HG03469 (cell line): ENCODE measurements around the gene PTTG1IP.

ENCODE experiments used
- ATAC-seq: cut with Tn5 transposase; IDR thresholded peaks from one replicate; pipeline ENCODE4 v1.9.1; 2021; ENCODE audit warnings: mild to moderate bottlenecking, moderate library complexity, moderate number of reproducible peaks; ENCODE audit not compliant: unreplicated experiment

Gene PTTG1IP

DNA sequence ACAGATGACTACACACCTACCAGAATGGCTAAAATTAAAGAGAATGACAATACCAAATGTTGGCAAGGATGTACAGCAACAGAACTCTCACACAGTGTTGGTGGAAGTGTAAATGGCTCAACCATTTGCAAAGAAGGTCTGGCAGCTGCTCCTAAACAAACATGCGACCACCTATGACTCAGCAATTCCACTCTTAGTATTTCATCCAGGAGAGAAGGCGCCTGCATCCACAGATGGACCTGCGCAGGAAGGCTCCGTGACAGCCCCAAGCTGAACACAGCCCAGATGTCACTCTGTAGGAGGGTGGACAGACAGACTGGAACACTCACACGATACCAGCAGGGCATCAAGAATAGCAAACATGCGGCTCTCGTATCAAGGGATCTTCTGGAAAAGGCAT lies 6.7 kb downstream of the PTTG1IP start:
- no peak for ATAC-seq

DNA sequence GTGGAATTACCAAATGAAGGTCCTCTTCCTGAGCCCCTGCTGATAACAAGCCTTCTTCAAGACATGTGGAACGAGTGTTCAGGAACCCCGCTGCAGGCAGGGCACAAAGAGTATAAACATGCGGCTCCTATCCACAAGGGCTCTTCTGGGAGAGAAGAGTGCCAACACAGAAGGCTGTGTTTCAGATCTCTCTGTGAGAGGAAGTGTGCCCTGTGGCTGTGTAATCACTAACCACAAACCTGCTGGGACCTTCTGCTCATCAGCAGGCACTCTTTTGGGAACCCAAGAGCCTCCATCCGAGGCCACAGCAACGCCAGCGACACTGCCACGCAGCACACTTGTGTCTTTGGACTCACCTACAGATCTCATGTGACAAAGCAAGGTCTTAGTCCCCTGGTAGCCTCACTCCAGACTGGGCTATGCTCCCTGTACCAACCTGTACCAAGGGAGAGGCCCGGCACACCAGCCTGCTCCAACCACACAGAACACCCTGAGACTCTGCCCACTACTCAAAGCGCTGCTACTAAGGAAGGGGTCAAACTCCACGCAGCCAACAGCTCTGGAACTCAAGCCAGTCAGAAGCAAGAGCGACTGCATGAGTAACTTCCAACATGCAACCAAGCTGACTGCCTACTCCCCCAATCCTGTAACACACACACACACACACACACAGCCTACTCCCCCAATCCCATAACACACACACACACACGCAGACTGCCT lies 7.8 kb downstream of the PTTG1IP start:
- peak; percentile 51 for ATAC-seq

DNA sequence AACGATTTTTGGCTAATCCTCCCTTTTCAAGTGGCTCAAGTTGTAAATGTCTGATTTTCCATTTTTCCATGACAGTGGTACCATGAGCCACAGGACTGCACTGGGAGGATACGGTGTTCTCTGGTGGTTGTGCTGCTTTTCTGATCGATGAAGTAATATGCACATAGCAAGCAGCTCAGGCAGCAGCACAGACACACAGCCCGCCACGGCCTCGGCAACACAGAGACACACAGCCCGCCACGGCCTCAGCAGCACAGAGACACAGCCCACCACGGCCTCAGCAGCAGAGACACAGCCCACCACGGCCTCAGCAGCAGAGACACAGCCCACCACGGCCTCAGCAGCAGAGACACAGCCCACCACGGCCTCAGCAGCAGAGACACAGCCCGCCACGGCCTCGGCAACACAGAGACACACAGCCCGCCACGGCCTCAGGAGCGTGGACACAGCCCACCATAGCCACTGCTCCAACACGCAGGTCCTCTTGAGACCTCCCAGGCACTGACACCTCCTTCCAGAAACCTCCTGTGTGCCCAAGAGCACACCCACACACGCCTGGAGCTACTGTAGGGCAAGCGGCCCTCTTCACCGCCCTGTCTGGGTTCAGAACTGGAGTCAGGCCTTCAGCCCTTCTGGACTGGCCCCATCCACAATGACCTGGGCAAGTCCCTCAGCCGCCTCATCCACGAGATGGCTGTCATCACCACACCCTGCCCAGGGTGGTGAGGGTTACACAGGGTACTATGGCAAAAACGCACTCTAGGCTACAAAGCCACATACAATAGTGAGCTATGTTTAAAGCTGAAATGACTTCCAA lies 10.4 kb downstream of the PTTG1IP start:
- ATAC-seq: no peak

DNA sequence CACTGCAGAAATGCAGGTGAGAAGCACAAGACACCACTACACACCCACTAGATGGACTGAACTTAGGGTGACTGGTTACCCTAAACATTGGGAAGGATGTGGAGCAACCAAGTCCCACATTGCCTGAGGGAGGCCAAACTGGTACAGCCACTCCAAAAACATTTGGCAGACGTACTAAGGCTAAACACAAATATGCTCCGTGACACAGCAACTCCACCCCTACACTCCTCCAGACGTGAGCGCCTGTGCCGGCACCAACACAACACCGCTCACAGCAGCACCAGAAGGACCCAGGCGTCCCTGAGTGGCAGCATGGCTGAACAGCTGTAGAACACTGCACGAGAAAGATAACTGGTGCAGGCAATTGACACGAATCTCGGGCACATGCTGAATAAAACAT lies 14.7 kb downstream of the PTTG1IP start:
- ATAC-seq: no peak

DNA sequence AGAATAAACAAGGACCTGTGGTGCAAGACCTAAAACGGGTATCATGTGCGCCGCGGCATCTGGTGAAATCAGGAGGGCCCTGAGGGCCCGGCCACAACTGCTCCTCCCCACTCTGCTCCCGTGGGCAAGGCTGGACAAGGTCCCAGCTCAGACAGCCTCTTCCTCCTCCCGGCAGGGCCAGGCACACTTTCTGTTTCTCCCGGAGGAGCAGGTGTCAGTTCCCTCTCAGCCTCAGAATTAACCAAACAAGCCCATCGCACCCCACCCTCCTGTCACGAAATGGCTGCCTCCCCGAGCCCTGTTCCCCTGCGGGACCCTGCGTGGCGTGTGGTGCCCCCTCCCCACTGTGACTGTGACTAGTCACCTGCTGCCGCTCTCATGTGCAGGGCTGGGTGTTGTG lies 15.2 kb downstream of the PTTG1IP start:
- ATAC-seq: no peak

DNA sequence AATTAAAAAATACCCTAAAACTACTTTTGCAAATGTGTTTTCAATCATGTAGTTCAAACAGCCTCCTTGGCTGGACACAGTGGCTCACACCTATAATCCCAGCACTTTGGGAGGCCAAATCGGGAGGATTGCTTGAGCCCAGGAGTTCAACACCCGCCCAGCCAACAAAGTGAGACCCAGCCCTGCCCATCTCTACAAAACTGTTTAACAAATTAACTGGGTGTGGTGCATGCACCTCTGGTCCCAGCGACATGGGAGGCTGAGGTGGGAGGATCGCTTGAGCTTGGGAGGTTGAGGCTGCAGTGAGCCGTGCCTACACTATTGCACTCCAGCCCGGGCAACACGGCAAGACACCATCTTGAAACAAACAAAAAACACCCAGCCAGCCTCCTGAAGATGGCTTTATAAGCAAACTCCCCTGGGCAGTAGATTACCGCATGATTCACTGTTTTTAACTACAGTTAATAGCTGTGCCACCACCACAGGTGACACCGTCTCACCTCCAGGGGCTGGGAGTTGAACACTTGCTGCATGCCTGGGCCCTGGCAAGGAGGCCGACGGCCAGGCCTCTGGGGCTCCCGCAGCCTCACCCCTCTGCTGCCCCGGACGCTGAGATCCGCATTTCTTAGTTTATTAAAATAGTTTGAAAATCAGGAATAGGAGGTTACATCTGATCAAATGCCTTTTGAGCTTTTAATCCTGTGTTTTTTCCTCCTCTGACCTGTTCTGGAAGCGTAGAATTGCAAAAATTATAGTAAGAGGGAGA lies 16.2 kb downstream of the PTTG1IP start:
- no peak for ATAC-seq

DNA sequence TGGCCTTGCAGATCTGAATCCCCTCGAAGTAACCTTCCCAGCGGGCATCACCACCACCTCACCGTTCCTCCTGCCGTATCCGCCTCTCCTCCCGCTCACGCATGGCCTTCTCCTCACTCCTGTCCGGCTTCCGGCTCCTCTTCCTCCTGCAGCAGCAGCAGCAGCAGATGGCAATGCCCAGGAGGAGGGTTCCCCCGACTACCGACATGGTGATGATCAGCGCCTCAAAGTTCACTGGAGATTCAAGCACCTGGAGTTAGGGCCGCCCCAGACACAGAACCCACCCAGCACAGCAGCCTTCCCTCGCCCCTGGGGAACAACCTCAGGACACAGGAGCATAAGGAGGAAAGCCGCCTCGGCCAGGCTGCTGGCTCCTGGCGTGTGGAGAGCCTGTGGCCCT lies 17.4 kb downstream of the PTTG1IP start:
- ATAC-seq: no peak

DNA sequence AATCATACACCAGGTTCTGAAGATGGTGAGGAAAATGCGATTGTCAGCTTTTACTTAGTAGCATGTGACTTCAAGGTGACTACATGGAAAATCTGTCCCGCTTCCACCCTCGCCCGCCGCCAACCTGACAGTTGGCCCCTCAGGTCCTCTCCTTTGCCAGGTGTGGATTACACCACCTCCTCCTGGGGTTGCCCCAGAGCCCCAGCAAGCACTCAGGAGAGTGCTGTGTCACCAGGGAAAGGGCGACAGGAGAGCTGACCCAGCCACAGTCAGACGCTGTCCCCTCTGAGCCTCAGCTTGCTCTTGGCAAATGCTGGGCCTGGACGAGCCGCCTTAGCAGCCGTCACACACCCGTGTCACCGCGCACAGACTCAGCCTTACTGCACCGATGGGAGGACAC lies 17.9 kb downstream of the PTTG1IP start:
- ATAC-seq: no peak

DNA sequence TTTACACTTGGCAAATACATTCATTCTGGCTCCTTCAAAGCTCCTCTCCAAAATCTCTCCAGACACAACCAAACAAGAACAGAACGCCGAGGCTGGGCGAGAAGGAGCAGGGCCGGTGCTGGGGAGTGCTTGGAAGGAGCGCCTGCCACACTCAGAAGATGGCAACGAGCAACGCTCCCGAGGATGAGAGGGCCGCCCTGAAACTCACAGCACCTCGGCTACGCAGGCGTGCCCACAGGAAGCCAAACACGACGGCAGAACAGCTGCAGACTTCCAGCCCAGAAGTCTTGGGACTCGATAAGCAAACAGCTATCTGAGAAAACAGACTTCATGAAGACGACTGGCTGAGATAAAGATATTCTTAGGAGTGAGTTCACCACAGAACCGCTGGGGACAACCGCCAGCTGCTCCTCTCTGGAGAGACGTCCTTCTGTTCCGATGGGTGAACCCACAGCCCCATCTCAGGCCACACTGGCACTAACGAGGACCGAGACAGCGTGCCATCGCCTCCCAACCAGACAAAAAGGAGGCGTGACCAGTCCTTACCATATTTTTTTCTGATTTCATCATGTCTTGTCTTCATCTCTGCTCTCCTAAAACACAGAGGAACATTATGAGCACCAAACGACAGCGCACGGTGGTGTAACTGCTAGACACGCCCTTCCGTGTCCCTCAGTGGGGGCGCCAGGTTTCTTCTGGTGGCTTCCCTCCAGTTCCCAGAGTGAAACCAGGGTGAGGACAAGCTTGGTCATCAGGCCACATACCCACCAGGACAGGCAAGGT lies 18.6 kb downstream of the PTTG1IP start:
- no peak for ATAC-seq

DNA sequence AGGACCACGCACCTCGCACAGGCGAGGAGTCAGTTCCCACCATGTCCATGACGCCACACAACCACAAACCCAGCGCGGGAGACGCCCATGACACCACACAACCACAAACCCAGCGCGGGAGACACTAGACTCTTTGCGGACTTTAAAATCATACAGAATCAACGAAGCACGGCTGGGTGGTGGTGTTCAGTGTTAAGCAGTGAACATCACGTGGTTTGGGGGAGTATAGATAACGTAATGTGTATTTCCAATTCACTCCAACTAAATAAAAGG lies 19.2 kb downstream of the PTTG1IP start:
- no peak for ATAC-seq

DNA sequence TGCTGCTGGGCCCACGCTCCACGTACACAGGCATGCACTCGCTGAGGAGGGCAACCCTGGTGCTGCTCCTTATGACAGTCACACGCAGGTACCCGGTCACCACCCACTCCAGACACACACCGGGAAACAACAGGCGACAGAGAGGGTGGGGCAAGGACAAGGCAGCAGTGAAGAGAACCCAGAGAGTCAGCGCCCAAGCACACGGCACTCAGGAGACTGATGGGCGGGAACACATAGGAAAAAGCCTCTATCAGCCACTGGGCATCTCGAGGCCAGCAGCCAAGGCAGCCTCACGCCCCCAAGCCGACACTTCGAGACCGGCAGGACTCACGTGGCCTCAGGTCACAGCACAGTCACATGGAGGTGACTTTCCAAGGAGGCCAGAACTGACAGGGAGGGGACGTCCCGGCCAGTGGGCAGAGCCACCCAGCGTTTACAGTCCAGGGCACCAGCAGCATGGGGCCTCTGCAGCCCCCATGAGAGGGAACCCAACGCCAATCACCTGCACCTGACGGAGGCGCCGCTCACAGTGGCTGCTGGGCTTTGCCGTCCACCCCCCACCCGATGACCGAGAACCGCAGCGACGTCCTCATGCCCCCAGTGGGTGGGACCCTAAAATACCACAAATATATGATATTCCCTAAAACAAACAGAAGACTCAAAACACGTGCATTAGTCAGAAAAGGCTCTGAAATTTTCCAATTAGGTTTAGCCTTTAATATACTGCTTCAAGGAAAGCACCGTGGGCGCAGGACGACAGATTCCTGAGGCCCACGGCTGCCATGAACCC lies 19.7 kb downstream of the PTTG1IP start:
- no peak for ATAC-seq

DNA sequence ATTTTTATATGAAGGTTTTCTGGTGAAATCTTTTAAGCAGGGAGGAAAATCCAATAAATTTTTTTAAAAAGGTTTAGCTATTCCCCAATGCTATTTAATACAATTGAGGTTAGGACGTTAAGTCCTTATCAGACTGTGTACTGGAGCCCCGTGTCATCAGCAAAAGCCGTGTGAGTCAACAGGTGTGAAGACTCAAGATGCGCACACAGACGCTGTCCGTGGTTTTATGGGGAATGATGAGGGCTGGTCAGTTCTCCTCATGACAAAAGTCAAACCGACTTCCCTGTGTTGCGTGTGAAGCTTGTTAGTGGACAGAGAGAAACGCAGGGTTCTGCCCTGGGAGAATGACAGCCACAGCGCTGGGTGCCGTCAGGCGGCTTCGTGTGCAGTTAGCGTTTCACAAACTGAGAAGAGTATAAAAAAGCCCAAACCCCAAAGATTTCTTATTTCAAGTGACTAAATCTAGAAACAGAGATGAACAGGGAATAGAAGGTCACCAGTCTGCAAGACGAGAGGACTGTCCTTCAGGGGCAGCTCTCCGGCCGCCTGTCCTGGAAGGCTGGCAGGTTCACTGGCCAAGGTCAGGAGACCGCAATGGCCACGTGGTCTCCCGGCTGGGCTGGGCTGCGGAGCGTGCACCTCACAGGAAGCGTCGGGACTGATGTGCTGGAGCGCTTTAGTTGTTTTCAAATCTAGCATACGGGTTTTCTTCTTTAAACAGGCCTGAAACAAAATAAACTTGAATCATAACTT lies 22.4 kb downstream of the PTTG1IP start:
- no peak for ATAC-seq

DNA sequence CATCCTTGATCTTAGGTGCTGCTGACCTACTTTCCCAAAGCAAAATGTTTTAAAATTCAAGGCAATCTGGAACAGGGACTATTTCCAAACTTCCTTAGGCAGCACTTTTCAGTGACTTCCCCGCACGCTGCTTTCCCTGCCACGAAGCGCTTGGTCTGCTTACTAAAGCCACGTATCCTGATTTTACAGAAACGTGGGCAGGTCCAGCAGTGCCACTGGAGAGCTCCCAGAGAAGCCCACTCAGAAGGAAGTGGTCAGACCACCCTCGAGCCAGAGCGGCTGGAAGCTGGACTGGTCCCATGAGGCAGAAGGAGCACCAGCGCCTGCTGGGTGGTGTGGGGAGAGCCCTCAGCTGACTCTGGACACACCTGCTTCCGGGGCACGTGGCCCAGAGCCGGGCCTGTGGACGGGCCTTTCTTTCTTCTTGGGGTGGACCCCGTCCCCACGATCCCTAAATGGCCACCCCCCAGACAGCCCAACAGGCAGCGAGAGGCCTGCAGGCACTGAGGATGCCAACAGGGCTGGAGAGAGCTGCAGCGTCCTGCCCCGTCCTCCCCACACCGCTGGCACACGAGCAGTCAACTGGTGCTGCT lies 23.2 kb downstream of the PTTG1IP start:
- ATAC-seq: no peak

DNA sequence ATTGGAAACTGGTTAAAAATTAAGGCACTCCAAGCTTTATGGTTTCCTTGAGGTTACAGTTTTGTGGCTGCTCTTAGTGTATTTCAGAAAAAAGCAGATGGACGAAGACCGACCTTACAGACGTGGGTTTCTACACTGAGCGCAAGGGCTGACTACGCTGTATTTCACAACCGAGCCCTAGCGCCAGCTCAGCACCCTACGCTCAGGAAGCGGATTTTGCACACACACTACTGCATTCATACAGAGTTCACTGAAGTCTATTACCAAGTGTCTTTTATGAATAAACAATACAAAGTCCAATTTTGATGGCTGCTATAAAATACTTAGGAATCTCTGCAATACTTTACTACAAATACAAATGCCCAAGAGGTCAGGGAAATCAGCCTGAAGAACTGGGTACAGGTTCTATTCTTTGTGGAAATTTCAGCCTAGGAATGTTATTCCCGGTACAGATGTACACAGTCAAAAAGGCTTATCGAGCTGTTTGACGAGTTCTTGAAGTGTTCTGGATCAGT lies 23.8 kb downstream of the PTTG1IP start:
- no peak for ATAC-seq

DNA sequence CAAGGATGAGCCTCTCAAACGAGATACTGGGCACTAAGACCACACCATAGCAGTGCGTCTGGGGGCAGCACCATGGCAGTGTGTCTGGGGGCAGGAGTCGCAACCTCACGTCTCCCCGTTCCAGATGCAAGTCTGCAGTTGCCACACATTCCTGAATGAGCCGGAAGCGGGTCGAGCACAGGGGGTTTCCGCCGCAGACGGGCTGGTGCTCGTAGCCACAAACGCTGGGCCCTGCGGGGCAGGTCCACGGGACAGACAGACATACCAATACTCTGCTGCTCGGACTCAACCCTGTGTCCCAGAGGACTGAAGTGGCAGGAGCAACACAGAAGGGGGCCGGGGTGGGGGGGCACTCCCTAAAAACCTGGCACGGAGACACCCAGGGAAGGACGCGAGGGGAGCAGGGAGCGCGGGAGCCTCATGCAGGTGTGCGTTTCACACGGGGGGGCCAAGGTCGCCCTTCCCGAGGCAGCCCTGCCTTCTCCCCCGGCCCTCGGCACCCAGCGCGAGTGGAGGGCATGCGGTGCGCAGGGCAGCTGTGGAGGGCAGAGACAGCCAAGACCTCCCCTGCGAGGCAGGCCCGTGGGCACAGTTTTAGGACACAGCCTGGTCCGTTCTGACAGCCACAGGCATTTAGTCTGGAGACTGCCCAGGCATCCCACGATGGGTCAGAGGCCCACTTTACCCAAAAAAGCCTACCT lies 24.5 kb downstream of the PTTG1IP start:
- ATAC-seq: no peak

DNA sequence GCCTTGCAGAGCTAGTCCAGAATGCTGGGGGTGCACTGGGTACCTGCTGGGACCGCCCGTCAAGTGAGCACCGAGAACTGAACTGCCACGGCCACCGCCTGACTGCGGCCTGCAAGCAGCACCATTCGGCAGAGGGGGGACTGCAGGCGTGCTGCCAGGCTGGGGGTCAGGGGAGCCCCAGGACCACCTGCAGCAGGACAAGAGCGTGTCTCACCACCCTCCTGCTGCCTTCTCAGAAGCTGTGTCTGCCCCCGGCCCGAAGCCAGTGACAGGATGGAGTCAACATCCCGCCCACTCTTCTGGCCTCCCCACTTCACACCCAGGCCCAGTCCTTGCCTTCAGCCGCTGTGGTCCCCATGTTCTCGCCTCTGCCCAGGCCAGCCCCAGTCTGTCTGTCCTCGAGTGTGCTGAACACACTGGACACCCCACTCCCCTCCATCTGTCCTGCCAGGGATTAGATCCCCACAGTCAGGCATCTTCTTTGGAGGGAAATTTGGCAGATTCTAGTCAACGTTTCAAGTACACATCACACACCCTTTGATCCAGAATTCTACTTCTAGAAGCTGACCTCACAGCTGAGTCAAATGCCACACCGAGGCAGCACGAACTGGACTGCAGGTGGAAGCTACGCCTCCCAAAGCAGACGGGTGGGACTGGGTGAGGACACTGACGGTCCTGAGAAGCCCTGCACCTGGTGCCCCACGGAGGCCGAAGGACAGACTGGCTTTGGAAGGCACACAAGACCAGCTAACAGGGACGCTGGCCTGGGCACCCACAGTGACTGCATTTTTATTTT lies 26.0 kb downstream of the PTTG1IP start:
- ATAC-seq: no peak

DNA sequence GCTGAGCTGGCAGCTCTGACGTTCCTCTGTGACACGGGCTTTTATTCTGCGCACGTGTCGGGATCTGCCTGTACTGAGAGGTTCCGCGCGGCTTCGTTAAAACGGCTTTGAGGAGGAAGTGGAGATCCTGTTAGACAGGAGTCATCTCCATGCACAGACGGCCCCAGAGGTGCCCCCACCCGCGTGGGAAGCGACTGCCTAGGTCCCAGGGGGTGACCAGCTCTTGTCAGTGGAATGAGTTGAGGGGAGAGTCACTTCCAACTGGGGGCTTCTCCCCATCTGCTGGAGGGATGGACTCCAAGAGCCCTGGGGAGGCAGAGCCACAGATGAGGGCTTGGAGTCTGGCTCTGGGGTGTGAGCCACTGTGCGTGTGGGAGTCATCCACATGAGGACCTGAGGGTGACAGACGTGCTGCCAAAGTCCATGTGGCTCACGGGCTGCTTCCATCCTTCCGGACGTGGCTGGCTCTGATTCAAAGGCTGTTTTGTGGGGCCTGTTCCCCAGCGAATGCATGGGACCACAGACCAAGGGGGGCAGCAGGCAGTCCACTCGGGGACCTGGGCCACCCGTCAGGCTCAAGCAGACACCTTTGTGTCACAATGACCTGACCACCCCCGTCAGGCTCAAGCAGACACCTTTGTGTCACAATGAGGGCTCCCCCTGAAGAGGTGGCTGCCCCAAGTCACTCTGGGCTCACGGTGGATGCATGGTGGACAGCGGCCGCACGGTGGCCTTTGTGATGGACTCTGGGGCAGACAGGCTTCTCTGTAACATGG lies 26.8 kb downstream of the PTTG1IP start:
- no peak for ATAC-seq
